Adrenal gland (tissue), 5 donors: ENCODE results near the gene KRTAP1-3.

Experiments used
- POLR2A ChIP-seq, 2 donors: fragments of 450-650 bp; IDR thresholded peaks; one replicate each; pipeline ENCODE4 v1.6.1; 2017; ENCODE audit warnings: antibody characterized with exemption in 2 of 2, mild to moderate bottlenecking in 2 of 2, moderate library complexity in 1 of 2
- TF ChIP-seq, protein P1 (sequence below), 6 experiments: fragments of 450-650 bp in 4 of 6; fragments of 200-600 bp in 2 of 6; sonication (generic) in 1 of 6; IDR thresholded peaks; 1 replicate in 5 of 6; 2 replicates in 1 of 6; pipeline versions ENCODE4 v1.5.1 to v1.8.0; 2016 to 2021; ENCODE audit warnings: antibody characterized with exemption in 6 of 6, mild to moderate bottlenecking in 2 of 6, moderate library complexity in 1 of 6
- donor health status: DM: no; HTN: no; CAD: no.

DNA sequence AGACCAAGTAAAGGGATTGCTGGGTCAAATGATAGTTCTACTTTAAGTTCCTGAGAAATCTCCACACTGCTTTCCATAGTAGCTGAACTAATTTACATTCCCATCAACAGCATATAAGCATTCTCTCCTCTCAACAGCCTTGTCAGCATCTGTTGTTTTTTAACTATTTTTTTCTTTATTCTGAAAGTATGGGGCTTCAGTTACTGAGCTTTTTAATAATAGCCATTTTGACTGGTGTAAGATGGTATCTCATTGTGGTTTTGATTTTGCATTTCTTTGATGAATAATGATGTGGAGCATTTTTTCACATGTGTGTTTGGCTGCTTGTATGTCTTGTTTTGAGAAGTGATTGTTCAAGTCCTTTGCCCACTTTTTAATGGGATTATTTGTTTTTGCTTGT lies 17.9 kb upstream of the KRTAP1-3 start:
- TF ChIP-seq, protein P1, sequence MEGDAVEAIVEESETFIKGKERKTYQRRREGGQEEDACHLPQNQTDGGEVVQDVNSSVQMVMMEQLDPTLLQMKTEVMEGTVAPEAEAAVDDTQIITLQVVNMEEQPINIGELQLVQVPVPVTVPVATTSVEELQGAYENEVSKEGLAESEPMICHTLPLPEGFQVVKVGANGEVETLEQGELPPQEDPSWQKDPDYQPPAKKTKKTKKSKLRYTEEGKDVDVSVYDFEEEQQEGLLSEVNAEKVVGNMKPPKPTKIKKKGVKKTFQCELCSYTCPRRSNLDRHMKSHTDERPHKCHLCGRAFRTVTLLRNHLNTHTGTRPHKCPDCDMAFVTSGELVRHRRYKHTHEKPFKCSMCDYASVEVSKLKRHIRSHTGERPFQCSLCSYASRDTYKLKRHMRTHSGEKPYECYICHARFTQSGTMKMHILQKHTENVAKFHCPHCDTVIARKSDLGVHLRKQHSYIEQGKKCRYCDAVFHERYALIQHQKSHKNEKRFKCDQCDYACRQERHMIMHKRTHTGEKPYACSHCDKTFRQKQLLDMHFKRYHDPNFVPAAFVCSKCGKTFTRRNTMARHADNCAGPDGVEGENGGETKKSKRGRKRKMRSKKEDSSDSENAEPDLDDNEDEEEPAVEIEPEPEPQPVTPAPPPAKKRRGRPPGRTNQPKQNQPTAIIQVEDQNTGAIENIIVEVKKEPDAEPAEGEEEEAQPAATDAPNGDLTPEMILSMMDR (IDR thresholded peaks at IDR 0.05): no peak
- TF ChIP-seq POLR2A (IDR thresholded peaks at IDR 0.05): no peak
